ENCODE results near the gene BSG. TPM values are rescaled to one million over a fixed set of nuclear protein-coding genes. Genes with fewer than 3 reads are reported as not detected.
"Not testable (repeated sequence)": the region's sequence is repeated elsewhere in the genome, so short reads cannot be mapped to it uniquely, and the experiment has no call there.

Gene BSG
- total RNA-seq, 2 donors from 2014 or later, result 170 to 194 TPM

- DNase-seq (ENCODE audit: low spot score in 2 of 2) (no peak), ATAC-seq (no peak)
- Mint-ChIP-seq H3K36me3 (no peaks in the 10 kb centered on the region), H3K27ac (peak overlapping the region in 1 of 2 donors; percentile 36), H3K9me3 (no peaks in the 10 kb centered on the region)
Measured at GRCh38 chr19:579111-579841, 6.9 kb downstream of the BSG start.

DNA sequence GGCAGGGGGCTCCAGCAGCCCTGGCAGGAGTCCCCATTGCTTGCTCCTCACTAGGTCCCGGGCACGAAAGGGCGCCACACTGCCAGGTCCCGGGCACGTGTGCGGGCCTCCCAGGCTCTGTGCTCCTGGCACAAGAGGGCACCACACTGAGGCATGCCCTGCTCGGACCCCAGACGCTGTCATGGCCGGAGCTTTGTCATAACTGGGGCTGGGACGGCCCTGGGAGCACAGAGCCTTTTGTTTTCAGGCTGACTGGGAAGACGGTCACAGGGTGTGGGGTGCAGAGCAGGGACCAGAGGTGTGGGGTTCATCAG is 7.4 kb downstream of the BSG start:
- Mint-ChIP-seq H3K27ac (no peak overlapping the region), H3K9me3 (no peaks in the 10 kb centered on the region), H3K36me3 (no peaks in the 10 kb centered on the region)
- no peak for ATAC-seq
- no peak for DNase-seq (ENCODE audit: low spot score in 2 of 2)

DNA sequence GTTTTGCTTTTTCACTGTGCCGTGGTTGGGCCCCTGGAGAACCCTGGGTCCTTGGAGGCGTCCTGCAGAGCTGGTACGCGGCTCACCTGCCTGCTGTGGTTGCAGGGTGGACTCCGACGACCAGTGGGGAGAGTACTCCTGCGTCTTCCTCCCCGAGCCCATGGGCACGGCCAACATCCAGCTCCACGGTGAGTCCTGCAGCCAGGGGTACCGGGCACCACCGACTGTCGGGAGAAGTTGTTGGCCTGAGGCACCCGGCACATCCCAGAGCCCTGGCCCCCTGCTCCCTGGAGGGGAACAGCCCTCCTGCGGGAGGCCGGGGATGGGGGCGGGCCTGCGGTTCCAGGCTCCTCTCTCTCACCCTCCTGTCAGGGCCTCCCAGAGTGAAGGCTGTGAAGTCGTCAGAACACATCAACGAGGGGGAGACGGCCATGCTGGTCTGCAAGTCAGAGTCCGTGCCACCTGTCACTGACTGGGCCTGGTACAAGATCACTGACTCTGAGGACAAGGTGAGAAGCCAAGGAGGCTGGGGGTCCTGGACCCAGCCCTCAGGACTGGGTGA is 8.0 kb downstream of the BSG start:
- H3K36me3 Mint-ChIP-seq, result no peaks in the 10 kb centered on the region
- H3K9me3 Mint-ChIP-seq, result no peaks in the 10 kb centered on the region
- no peak for ATAC-seq
- no peak for DNase-seq (ENCODE audit: low spot score in 2 of 2)
- H3K27ac Mint-ChIP-seq, result peak overlapping the region in 1 of 2 donors; percentile 22

- no peaks in the 10 kb centered on the region for H3K36me3 Mint-ChIP-seq
- ATAC-seq (no peak), DNase-seq (ENCODE audit: low spot score in 2 of 2) (no peak)
- no peak overlapping the region for H3K27ac Mint-ChIP-seq
- H3K9me3 Mint-ChIP-seq, result no peaks in the 10 kb centered on the region
Measured at GRCh38 chr19:581399-582111, 9.2 kb downstream of the BSG start.

DNA sequence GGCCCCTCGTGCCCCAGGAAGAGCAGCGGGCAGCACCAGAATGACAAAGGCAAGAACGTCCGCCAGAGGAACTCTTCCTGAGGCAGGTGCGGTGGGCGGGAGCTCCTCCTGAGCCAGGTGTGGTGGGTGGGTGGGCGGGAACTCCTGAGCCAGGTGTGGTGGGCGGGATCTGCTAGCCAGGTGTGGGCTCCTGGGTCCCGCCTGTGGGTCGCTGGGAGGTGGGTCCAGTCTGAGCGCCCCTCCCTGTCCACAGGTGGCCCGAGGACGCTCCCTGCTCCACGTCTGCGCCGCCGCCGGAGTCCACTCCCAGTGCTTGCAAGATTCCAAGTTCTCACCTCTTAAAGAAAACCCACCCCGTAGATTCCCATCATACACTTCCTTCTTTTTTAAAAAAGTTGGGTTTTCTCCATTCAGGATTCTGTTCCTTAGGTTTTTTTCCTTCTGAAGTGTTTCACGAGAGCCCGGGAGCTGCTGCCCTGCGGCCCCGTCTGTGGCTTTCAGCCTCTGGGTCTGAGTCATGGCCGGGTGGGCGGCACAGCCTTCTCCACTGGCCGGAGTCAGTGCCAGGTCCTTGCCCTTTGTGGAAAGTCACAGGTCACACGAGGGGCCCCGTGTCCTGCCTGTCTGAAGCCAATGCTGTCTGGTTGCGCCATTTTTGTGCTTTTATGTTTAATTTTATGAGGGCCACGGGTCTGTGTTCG is 10.3 kb downstream of the BSG start:
- DNase-seq (ENCODE audit: low spot score in 2 of 2) (no peak), ATAC-seq (no peak)
- H3K27ac Mint-ChIP-seq, result no peak overlapping the region
- H3K9me3 Mint-ChIP-seq, result no peaks in the 10 kb centered on the region
- no peaks in the 10 kb centered on the region for H3K36me3 Mint-ChIP-seq

DNA sequence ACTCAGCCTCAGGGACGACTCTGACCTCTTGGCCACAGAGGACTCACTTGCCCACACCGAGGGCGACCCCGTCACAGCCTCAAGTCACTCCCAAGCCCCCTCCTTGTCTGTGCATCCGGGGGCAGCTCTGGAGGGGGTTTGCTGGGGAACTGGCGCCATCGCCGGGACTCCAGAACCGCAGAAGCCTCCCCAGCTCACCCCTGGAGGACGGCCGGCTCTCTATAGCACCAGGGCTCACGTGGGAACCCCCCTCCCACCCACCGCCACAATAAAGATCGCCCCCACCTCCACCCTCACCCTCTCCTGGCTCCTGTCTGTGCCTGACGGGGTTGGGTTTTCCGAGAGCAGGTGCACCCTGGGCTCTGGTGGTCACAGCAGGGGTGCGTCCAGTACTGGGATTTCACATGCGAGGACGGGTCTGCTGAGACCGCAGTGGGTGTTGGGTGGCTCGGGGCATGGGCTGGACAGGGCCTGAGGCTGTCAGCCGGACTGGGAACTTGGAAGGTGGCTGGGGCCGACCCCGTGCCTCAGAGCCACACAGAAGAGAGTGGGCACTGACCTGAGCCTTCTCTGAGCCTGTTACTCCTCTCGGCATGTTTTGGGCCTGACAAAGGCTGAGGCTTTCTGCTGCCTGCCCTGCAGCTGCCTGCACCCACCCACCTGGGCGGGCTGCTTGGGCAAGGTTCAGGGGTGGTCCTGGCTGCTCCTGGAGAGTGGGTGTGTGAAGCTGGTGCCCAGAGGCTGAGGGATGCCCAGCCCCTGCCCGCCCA is 11.0 kb downstream of the BSG start:
- Mint-ChIP-seq H3K36me3 (no peaks in the 10 kb centered on the region), H3K9me3 (no peaks in the 10 kb centered on the region)

DNA sequence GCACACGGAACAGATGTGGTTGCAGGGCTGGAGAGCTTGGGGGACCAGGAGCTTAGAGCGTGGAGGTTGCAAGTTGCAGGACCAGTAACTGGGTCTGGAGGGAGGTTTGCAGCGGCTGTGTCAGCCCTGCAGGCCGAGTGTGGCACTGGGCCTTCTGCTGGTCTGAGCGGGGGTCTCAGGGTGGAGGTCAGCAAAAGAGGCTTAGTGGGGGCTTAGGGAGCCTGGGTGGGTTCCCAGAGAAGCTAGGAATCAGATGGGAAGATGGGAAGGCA is 11.5 kb downstream of the BSG start:
- peak overlapping the region; percentile 17 to 69 for H3K27ac Mint-ChIP-seq
- H3K36me3 Mint-ChIP-seq, result no peaks in the 10 kb centered on the region
- DNase-seq (ENCODE audit: low spot score in 2 of 2) (no peak), ATAC-seq (no peak)
- no peaks in the 10 kb centered on the region for H3K9me3 Mint-ChIP-seq

More for the DNA sequence above, 11.0 kb downstream of the BSG start:
- ATAC-seq (no peak), DNase-seq (ENCODE audit: low spot score in 2 of 2) (no peak)
- H3K27ac Mint-ChIP-seq, result peak overlapping the region in 1 of 2 donors; percentile 17

GRCh38 chr19:584240-585001 is 12.0 kb downstream of the BSG start:
- Mint-ChIP-seq H3K27ac (no peak overlapping the region), H3K36me3 (no peaks in the 10 kb centered on the region), H3K9me3 (no peaks in the 10 kb centered on the region)
- peak in 1 of 2 donors; percentile 81 for DNase-seq (ENCODE audit: low spot score in 2 of 2)
- ATAC-seq, result peak; percentile 62 to 70

DNA sequence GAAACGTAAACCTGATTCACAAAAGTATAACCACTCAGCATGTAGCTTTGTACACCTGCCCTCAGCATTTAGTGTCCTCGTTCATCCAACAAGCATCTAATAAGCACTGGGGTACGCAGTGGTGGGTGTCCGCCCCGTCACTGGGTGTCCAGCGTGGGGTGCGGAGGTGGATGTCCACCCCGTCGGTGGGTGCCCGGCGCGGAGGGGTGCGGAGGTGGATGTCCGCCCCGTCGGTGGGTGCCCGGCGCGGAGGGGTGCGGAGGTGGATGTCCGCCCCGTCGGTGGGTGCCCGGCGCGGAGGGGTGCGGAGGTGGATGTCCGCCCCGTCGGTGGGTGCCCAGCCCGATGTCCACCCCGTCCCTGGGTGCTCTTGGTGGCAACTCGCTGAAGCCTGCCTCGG is 12.8 kb downstream of the BSG start:
- not testable (repeated sequence) for H3K27ac Mint-ChIP-seq

DNA sequence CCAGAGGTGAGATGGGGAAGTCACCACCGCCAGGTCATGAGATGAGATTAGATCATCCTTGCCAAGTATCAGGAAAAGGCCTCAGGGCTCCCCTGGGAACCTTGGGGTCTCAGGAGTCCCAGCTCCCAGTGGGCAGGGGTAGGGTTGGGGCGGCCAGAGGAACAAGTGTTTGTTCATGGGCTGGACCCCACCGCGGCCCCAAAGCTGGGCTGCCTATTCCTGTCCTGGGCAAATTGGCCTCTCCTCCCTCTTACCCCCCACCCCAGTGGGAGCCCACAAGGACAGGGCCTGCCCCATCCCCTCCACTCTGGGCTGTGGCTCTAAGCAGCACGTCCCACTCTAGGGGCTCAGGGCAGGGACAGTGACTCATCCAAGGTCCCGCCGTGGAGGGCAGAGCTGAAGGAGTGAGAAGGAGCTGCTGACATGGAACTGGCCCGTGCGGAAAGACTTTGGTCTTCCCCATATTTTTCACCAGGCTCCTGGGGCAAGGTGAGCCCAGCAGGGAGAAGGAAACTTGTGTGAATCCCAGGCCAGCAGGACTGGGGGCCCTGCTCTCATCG is 13.2 kb downstream of the BSG start:
- ATAC-seq, result no peak
- no peak for DNase-seq (ENCODE audit: low spot score in 2 of 2)
- H3K27ac Mint-ChIP-seq, result no peak overlapping the region
- H3K9me3 Mint-ChIP-seq, result no peaks in the 10 kb centered on the region
- no peaks in the 10 kb centered on the region for H3K36me3 Mint-ChIP-seq

More for the DNA sequence above, 12.8 kb downstream of the BSG start:
- H3K9me3 Mint-ChIP-seq; DNase-seq (ENCODE audit: low spot score in 2 of 2); H3K36me3 Mint-ChIP-seq; ATAC-seq: not testable (repeated sequence)

- Mint-ChIP-seq H3K36me3 (no peaks in the 10 kb centered on the region), H3K27ac (no peak overlapping the region), H3K9me3 (no peaks in the 10 kb centered on the region)
- peak; percentile 31 to 72 for ATAC-seq
- peak in 1 of 2 donors; percentile 75 for DNase-seq (ENCODE audit: low spot score in 2 of 2)
Measured at GRCh38 chr19:588093-588740, 15.8 kb downstream of the BSG start.

GRCh38 chr19:588741-589692 is 16.6 kb downstream of the BSG start:
- Mint-ChIP-seq H3K36me3 (no peaks in the 10 kb centered on the region), H3K27ac (no peak overlapping the region), H3K9me3 (no peaks in the 10 kb centered on the region)
- no peak for DNase-seq (ENCODE audit: low spot score in 2 of 2)
- ATAC-seq, result peak in 1 of 2 donors; percentile 3

GRCh38 chr19:589693-590395 is 17.4 kb downstream of the BSG start, which contains the start of gene HCN2:
TSS of gene HCN2 (plus strand) at chr19:589881. CDS start at chr19:589946, 65 bp downstream.
- DNase-seq (ENCODE audit: low spot score in 2 of 2) (no peak), ATAC-seq (peak in 1 of 2 donors; percentile 4)
- Mint-ChIP-seq H3K9me3 (no peaks in the 10 kb centered on the region), H3K36me3 (no peaks in the 10 kb centered on the region), H3K27ac (no peak within 1 kb of the TSS)

DNA sequence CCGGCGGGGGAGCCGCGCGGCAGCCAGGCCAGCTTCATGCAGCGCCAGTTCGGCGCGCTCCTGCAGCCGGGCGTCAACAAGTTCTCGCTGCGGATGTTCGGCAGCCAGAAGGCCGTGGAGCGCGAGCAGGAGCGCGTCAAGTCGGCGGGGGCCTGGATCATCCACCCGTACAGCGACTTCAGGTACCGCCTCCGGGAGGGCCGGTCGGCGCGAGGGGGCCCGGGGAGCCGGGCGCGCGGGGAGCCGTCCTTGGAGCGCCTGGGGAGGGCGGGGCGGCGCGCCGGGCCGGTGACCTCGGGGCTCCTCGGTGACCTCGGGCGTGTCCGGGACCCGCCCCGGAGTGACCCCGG is 18.0 kb downstream of the BSG start:
- Mint-ChIP-seq H3K36me3 (no peaks in the 10 kb centered on the region), H3K9me3 (no peaks in the 10 kb centered on the region), H3K27ac (no peak overlapping the region)
- ATAC-seq (peak in 1 of 2 donors; percentile 26), DNase-seq (ENCODE audit: low spot score in 2 of 2) (no peak)
